ENCODE data around the gene KIF13A.

GRCh38 chr6:17995414-17995813, 8.0 kb upstream of the KIF13A start:
- TF ChIP-seq ZFX (IDR thresholded peaks at IDR 0.05; ENCODE audit: borderline replicate concordance) (no peak), CTCF (IDR thresholded peaks at IDR 0.05) (no peak)

Measured in 22Rv1 (cell line).